ENCODE results near the gene NPPA. TPM values are rescaled to one million over a fixed set of nuclear protein-coding genes. Genes with fewer than 3 reads are reported as not detected.

Gene NPPA
- polyA plus RNA-seq, 1 of the 3 experiments (the other 2 are of a cell fraction) = not detected

DNA sequence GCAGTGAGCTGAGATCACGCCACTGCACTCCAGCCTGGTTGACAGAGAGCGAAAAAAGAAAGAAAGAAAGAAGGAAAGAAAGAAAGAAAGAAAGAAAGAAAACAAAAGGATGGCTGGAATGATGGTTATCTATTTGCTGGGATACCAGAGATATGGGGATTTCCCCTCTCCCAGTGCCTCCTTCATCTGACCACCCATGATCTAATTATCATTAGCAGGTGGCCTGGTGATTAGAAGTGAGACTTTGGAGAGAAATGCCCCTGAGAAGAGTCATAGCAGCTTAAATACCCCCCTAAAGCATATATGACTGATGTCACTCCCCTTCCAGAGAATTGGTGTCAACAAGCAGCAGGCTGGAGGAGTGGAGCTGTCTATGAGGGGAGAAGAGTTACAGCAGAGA is 12.5 kb upstream of the NPPA start:
- no peak for TF ChIP-seq MEF2A (IDR thresholded peaks at IDR 0.05; ENCODE audit: borderline replicate concordance, low read depth)
- TF ChIP-seq ELF1 (IDR thresholded peaks at IDR 0.05) = no peak
- no peak for TF ChIP-seq SMC3 (IDR thresholded peaks at IDR 0.05; ENCODE audit: low read depth, low read length)
- TF ChIP-seq USF2 (IDR thresholded peaks at IDR 0.05; ENCODE audit: borderline replicate concordance, low read depth, low read length) = no peak
- no peak for TF ChIP-seq RFX5 (IDR thresholded peaks at IDR 0.05; ENCODE audit: low read length)
- TF ChIP-seq IRF3 (IDR thresholded peaks at IDR 0.05; ENCODE audit: low read depth, low read length) = no peak
- TF ChIP-seq REST (IDR thresholded peaks at IDR 0.05; ENCODE audit: low read depth, low read length) = no peak
- TF ChIP-seq, protein P1, sequence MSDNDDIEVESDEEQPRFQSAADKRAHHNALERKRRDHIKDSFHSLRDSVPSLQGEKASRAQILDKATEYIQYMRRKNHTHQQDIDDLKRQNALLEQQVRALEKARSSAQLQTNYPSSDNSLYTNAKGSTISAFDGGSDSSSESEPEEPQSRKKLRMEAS (IDR thresholded peaks at IDR 0.05; ENCODE audit: low read depth) = no peak
- no peak for TF ChIP-seq FOXM1 (IDR thresholded peaks at IDR 0.05; ENCODE audit: low read depth)
- no peak for TF ChIP-seq NFIC (IDR thresholded peaks at IDR 0.05; ENCODE audit: borderline replicate concordance)
- TF ChIP-seq, protein P2, sequence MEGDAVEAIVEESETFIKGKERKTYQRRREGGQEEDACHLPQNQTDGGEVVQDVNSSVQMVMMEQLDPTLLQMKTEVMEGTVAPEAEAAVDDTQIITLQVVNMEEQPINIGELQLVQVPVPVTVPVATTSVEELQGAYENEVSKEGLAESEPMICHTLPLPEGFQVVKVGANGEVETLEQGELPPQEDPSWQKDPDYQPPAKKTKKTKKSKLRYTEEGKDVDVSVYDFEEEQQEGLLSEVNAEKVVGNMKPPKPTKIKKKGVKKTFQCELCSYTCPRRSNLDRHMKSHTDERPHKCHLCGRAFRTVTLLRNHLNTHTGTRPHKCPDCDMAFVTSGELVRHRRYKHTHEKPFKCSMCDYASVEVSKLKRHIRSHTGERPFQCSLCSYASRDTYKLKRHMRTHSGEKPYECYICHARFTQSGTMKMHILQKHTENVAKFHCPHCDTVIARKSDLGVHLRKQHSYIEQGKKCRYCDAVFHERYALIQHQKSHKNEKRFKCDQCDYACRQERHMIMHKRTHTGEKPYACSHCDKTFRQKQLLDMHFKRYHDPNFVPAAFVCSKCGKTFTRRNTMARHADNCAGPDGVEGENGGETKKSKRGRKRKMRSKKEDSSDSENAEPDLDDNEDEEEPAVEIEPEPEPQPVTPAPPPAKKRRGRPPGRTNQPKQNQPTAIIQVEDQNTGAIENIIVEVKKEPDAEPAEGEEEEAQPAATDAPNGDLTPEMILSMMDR (IDR thresholded peaks at IDR 0.05) = no peak
- no peak for TF ChIP-seq PBX3 (IDR thresholded peaks at IDR 0.05)
- TF ChIP-seq FOXJ3 (CRISPR knock-in tag; IDR thresholded peaks at IDR 0.05) = no peak
- no peak for TF ChIP-seq TAF1 (IDR thresholded peaks at IDR 0.05; ENCODE audit: borderline replicate concordance, low read depth, low read length)
- TF ChIP-seq TCF12 (IDR thresholded peaks at IDR 0.05) = no peak
- TF ChIP-seq EZH2phosphoT487 (IDR thresholded peaks at IDR 0.05; ENCODE audit: borderline replicate concordance, low read depth) = no peak
- TF ChIP-seq MXI1 (IDR thresholded peaks at IDR 0.05; ENCODE audit: low read depth, low read length) = no peak
- TF ChIP-seq, protein P3, sequence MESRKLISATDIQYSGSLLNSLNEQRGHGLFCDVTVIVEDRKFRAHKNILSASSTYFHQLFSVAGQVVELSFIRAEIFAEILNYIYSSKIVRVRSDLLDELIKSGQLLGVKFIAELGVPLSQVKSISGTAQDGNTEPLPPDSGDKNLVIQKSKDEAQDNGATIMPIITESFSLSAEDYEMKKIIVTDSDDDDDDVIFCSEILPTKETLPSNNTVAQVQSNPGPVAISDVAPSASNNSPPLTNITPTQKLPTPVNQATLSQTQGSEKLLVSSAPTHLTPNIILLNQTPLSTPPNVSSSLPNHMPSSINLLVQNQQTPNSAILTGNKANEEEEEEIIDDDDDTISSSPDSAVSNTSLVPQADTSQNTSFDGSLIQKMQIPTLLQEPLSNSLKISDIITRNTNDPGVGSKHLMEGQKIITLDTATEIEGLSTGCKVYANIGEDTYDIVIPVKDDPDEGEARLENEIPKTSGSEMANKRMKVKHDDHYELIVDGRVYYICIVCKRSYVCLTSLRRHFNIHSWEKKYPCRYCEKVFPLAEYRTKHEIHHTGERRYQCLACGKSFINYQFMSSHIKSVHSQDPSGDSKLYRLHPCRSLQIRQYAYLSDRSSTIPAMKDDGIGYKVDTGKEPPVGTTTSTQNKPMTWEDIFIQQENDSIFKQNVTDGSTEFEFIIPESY (IDR thresholded peaks at IDR 0.05; ENCODE audit: borderline replicate concordance, low read depth) = no peak
- POLR2A ChIA-PET = interaction anchor here (0.9 to 1.0 kb wide), 2 partner anchors 21 to 48 kb away, joined by 3 to 4 read pairs; no protein-coding TSS in a partner anchor
- H3K27me3 ChIP-seq (ENCODE audit: insufficient read depth) = peaks cover 10% of the 10 kb centered on the region; the same call in 1 of the 2 replicates
- no peak overlapping the region for H3K4me2 ChIP-seq
- H3K9me2 ChIP-seq = no peaks in the 10 kb centered on the region
- no peaks in the 10 kb centered on the region for H3F3A ChIP-seq (replicated peaks; ENCODE audit: insufficient read depth)
- no peak overlapping the region for H2AFZ ChIP-seq (ENCODE audit: low read depth)
- 21% methylated on average over 2 of the region's 2 CpGs for WGBS (ENCODE audit: low lambda C conversion rate)
- H3K4me1 ChIP-seq (ENCODE audit: control insufficient read depth in 1 of 2, insufficient read depth in 2 of 2, low read depth in 1 of 2, low read length in 1 of 2) = peaks cover 0 to 11% of the 10 kb centered on the region in 2 experiments; a peak in 1 of 4 replicates
- H4K20me1 ChIP-seq (ENCODE audit: insufficient read depth) = no peaks in the 10 kb centered on the region
- no peak overlapping the region for H3K9ac ChIP-seq
- no peak overlapping the region for H3K27ac ChIP-seq (ENCODE audit: low read depth in 2 of 2, low read length in 1 of 2)
- H3K36me3 ChIP-seq (replicated peaks in 1 of 2; ENCODE audit: control insufficient read depth in 1 of 2, insufficient read depth in 2 of 2, low read length in 1 of 2) = no peaks in the 10 kb centered on the region
- H3K79me2 ChIP-seq (ENCODE audit: insufficient read depth) = no peaks in the 10 kb centered on the region
- DNase-seq = no peak
- CTCF ChIA-PET = interaction anchor here (1.0 to 2.2 kb wide), 2 partner anchors 19 to 33 kb away, joined by 3 to 5 read pairs; no protein-coding TSS in a partner anchor
- H3K9me3 ChIP-seq = no peaks in the 10 kb centered on the region
- no peak overlapping the region for H3K4me3 ChIP-seq (ENCODE audit: low read depth in 2 of 2, low read length in 1 of 2)

Data from SK-N-SH (cell line).